Measurements from ENCODE around the gene ARF6. TPM values are rescaled to one million over a fixed set of nuclear protein-coding genes. Genes with fewer than 3 reads are reported as not detected.
A peak's percentile ranks its signal among the peaks of the same experiment; 100 is the strongest.

The ARF6 gene
- total and polyA plus RNA-seq, 9 of the 15 experiments (the other 6 are each of a cell fraction or from before 2014, with no cell fraction given) = 15.3 to 35.2 (median 24.9) TPM

DNA sequence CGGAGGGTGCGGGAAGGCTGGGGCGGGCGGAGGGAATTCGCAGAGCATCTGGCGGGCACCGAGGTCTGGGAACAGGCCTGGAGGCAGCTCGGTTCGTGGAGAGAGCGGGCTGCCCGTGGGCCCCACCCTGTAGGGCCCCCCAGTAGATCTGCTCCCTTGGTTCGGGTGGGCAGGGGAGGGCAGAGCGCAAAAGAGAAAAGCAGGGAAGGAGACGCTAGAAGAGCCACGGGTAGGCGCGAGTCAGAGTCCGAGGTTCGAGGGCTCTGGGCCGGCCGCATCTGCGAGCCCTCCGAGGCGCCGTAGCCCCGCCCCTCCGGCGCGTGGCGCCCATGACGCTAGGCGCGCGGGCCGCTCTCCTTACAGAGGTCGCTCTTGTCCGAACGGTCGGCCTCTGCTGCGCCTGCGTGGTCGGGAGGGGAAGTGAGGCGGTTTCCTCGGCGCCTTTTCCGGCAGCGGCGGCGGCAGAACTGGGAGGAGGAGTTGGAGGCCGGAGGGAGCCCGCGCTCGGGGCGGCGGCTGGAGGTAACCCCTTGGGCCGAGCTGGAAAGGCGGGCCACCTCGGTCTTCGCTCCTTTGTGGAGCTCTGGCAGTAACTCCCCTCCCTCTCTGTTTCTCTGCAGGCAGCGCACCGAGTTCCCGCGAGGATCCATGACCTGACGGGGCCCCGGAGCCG lies at the start of gene ARF6 (continued):
- TF ChIP-seq, protein P1, sequence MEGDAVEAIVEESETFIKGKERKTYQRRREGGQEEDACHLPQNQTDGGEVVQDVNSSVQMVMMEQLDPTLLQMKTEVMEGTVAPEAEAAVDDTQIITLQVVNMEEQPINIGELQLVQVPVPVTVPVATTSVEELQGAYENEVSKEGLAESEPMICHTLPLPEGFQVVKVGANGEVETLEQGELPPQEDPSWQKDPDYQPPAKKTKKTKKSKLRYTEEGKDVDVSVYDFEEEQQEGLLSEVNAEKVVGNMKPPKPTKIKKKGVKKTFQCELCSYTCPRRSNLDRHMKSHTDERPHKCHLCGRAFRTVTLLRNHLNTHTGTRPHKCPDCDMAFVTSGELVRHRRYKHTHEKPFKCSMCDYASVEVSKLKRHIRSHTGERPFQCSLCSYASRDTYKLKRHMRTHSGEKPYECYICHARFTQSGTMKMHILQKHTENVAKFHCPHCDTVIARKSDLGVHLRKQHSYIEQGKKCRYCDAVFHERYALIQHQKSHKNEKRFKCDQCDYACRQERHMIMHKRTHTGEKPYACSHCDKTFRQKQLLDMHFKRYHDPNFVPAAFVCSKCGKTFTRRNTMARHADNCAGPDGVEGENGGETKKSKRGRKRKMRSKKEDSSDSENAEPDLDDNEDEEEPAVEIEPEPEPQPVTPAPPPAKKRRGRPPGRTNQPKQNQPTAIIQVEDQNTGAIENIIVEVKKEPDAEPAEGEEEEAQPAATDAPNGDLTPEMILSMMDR (IDR thresholded peaks at IDR 0.05 in 2 of 3, conservative IDR thresholded peaks at IDR 0.05 in 1 of 3; ENCODE audit: insufficient read depth in 2 of 3, low read depth in 1 of 3, low read length in 3 of 3) = peak in 2 of 3 experiments; percentile 7 to 41; a peak in 1 of 6 replicates
- TF ChIP-seq MTA3 (IDR thresholded peaks at IDR 0.05; ENCODE audit: borderline replicate concordance) (peak; percentile 94), HNRNPLL (IDR thresholded peaks at IDR 0.05; ENCODE audit: low read depth, low read length, poor library complexity, severe bottlenecking) (peak; percentile 77), KLF1 (tag; IDR thresholded peaks at IDR 0.05) (peak; percentile 19; the same call in 1 of the 2 replicates), SREBF2 (CRISPR knock-in tag; IDR thresholded peaks at IDR 0.05) (no peak), FOXJ2 (tag; IDR thresholded peaks at IDR 0.05) (no peak), GABPB2 (CRISPR knock-in tag; conservative IDR thresholded peaks at IDR 0.05) (no peak), SRSF7 (optimal IDR thresholded peaks at IDR 0.05; ENCODE audit: low read depth, low read length) (no peak), CSDE1 (IDR thresholded peaks at IDR 0.05) (no peak), SAFB (IDR thresholded peaks at IDR 0.05; ENCODE audit: borderline replicate concordance, low read depth, low read length) (0 out of 2 replicates have a peak, but pooled peaks have one; percentile 8), ATF1 (CRISPR knock-in tag; IDR thresholded peaks at IDR 0.05) (peak; percentile 48; the same call in 1 of the 2 replicates), ATF1 (tag; IDR thresholded peaks at IDR 0.05) (peak; percentile 85)
- TF ChIP-seq, protein P2, sequence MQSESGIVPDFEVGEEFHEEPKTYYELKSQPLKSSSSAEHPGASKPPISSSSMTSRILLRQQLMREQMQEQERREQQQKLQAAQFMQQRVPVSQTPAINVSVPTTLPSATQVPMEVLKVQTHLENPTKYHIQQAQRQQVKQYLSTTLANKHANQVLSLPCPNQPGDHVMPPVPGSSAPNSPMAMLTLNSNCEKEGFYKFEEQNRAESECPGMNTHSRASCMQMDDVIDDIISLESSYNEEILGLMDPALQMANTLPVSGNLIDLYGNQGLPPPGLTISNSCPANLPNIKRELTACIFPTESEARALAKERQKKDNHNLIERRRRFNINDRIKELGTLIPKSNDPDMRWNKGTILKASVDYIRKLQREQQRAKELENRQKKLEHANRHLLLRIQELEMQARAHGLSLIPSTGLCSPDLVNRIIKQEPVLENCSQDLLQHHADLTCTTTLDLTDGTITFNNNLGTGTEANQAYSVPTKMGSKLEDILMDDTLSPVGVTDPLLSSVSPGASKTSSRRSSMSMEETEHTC (IDR thresholded peaks at IDR 0.05) = no peak; the same call in 1 of the 2 replicates
- TF ChIP-seq, protein P3, sequence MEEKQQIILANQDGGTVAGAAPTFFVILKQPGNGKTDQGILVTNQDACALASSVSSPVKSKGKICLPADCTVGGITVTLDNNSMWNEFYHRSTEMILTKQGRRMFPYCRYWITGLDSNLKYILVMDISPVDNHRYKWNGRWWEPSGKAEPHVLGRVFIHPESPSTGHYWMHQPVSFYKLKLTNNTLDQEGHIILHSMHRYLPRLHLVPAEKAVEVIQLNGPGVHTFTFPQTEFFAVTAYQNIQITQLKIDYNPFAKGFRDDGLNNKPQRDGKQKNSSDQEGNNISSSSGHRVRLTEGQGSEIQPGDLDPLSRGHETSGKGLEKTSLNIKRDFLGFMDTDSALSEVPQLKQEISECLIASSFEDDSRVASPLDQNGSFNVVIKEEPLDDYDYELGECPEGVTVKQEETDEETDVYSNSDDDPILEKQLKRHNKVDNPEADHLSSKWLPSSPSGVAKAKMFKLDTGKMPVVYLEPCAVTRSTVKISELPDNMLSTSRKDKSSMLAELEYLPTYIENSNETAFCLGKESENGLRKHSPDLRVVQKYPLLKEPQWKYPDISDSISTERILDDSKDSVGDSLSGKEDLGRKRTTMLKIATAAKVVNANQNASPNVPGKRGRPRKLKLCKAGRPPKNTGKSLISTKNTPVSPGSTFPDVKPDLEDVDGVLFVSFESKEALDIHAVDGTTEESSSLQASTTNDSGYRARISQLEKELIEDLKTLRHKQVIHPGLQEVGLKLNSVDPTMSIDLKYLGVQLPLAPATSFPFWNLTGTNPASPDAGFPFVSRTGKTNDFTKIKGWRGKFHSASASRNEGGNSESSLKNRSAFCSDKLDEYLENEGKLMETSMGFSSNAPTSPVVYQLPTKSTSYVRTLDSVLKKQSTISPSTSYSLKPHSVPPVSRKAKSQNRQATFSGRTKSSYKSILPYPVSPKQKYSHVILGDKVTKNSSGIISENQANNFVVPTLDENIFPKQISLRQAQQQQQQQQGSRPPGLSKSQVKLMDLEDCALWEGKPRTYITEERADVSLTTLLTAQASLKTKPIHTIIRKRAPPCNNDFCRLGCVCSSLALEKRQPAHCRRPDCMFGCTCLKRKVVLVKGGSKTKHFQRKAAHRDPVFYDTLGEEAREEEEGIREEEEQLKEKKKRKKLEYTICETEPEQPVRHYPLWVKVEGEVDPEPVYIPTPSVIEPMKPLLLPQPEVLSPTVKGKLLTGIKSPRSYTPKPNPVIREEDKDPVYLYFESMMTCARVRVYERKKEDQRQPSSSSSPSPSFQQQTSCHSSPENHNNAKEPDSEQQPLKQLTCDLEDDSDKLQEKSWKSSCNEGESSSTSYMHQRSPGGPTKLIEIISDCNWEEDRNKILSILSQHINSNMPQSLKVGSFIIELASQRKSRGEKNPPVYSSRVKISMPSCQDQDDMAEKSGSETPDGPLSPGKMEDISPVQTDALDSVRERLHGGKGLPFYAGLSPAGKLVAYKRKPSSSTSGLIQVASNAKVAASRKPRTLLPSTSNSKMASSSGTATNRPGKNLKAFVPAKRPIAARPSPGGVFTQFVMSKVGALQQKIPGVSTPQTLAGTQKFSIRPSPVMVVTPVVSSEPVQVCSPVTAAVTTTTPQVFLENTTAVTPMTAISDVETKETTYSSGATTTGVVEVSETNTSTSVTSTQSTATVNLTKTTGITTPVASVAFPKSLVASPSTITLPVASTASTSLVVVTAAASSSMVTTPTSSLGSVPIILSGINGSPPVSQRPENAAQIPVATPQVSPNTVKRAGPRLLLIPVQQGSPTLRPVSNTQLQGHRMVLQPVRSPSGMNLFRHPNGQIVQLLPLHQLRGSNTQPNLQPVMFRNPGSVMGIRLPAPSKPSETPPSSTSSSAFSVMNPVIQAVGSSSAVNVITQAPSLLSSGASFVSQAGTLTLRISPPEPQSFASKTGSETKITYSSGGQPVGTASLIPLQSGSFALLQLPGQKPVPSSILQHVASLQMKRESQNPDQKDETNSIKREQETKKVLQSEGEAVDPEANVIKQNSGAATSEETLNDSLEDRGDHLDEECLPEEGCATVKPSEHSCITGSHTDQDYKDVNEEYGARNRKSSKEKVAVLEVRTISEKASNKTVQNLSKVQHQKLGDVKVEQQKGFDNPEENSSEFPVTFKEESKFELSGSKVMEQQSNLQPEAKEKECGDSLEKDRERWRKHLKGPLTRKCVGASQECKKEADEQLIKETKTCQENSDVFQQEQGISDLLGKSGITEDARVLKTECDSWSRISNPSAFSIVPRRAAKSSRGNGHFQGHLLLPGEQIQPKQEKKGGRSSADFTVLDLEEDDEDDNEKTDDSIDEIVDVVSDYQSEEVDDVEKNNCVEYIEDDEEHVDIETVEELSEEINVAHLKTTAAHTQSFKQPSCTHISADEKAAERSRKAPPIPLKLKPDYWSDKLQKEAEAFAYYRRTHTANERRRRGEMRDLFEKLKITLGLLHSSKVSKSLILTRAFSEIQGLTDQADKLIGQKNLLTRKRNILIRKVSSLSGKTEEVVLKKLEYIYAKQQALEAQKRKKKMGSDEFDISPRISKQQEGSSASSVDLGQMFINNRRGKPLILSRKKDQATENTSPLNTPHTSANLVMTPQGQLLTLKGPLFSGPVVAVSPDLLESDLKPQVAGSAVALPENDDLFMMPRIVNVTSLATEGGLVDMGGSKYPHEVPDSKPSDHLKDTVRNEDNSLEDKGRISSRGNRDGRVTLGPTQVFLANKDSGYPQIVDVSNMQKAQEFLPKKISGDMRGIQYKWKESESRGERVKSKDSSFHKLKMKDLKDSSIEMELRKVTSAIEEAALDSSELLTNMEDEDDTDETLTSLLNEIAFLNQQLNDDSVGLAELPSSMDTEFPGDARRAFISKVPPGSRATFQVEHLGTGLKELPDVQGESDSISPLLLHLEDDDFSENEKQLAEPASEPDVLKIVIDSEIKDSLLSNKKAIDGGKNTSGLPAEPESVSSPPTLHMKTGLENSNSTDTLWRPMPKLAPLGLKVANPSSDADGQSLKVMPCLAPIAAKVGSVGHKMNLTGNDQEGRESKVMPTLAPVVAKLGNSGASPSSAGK (IDR thresholded peaks at IDR 0.05) = peak; percentile 73

Data from K562 (cell line).